ENCODE results near the gene ATP6V0E2. TPM values are rescaled to one million over a fixed set of nuclear protein-coding genes. Genes with fewer than 3 reads are reported as not detected.

The ATP6V0E2 gene
- total RNA-seq, 1 experiment from 2014 or later: 19.0 TPM

DNA sequence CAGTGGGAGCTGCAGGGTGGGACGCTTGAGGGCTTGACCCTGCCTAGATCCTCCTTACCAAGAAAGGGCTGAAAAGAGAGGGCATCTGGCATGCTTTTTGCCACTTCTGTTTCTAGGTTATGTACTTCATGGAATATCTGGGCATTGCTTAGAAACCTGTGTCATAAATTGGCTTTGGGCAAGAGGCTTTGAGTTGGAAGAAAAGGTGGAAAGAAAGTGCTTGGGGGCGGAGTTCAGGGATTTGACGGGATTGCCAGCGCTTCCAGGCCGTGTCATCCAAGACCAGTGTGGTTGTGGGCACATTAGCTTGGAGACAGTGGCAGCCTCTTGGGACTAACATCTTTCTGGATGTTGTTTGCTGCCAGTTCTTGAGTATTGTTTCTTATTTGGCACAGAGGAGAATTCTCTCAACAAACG lies 34.8 kb upstream of the ATP6V0E2 start:
- Histone ChIP-seq H4K5ac (ENCODE audit: insufficient read length, low read depth, low read length) (no peak overlapping the region), H3K56ac (ENCODE audit: insufficient read length, low read depth, low read length) (no peak overlapping the region), H3T11ph (ENCODE audit: low read length) (no peak overlapping the region), H3K23ac (ENCODE audit: insufficient read length, low read depth, low read length) (no peak overlapping the region), H3K4me2 (ENCODE audit: insufficient read depth, insufficient read length, low read length) (peak overlapping the region; percentile 99), H3K23me2 (ENCODE audit: insufficient read length, low read depth, low read length, poor library complexity, severe bottlenecking) (peaks cover 6% of the 10 kb centered on the region), H2AFZ (ENCODE audit: low read length) (no peak overlapping the region), H3K4me1 (ENCODE audit: insufficient read depth, low read length) (no peaks in the 10 kb centered on the region), H3K14ac (ENCODE audit: insufficient read depth, low read length) (0 out of 2 replicates have a peak overlapping the region, but pooled peaks have one; percentile 31), H4K20me1 (ENCODE audit: control insufficient read depth, insufficient read depth, insufficient read length) (no peaks in the 10 kb centered on the region), H2BK5ac (ENCODE audit: insufficient read length, low read length) (no peak overlapping the region), H2BK20ac (ENCODE audit: low read depth, low read length, poor library complexity, severe bottlenecking) (no peak overlapping the region), H3K9ac (ENCODE audit: extremely low read depth, insufficient read length, low read length) (peak overlapping the region; percentile 81), H3K27me3 (ENCODE audit: insufficient read depth, low read length) (0 out of 2 replicates have a peak, but pooled peaks cover 3% of the 10 kb centered on the region), H2BK120ac (ENCODE audit: low read depth, low read length, poor library complexity, severe bottlenecking) (peak overlapping the region; percentile 65), H3K4ac (ENCODE audit: low read depth, low read length) (no peak overlapping the region), H3K79me1 (ENCODE audit: insufficient read depth, low read depth, low read length, poor library complexity, severe bottlenecking) (no peaks in the 10 kb centered on the region), H3K9me3 (ENCODE audit: control insufficient read depth, low read depth, low read length) (no peaks in the 10 kb centered on the region), H2BK12ac (ENCODE audit: insufficient read length, low read depth, low read length) (no peak overlapping the region), H4K8ac (replicated peaks; ENCODE audit: insufficient read length, low read depth, low read length) (no peak overlapping the region), H3K79me2 (ENCODE audit: insufficient read depth, low read length) (no peaks in the 10 kb centered on the region), H3K18ac (ENCODE audit: insufficient read length, low read depth, low read length) (no peak overlapping the region), H4K91ac (ENCODE audit: insufficient read length, low read depth, low read length) (no peak overlapping the region), H2BK15ac (ENCODE audit: low read depth, low read length) (no peak overlapping the region), H3K27ac (ENCODE audit: insufficient read length, low read depth, low read length) (no peak overlapping the region), H2AK5ac (ENCODE audit: insufficient read length, low read length) (no peak overlapping the region)
- no peak for DNase-seq
- no peaks in the 10 kb centered on the region for H3K9me3 Mint-ChIP-seq
- peak overlapping the region; percentile 81 to 91 for H3K4me3 Mint-ChIP-seq
- peaks cover 60% of the 10 kb centered on the region for H3K27me3 Mint-ChIP-seq (ENCODE audit: low read depth)
- TF ChIP-seq, protein P1, sequence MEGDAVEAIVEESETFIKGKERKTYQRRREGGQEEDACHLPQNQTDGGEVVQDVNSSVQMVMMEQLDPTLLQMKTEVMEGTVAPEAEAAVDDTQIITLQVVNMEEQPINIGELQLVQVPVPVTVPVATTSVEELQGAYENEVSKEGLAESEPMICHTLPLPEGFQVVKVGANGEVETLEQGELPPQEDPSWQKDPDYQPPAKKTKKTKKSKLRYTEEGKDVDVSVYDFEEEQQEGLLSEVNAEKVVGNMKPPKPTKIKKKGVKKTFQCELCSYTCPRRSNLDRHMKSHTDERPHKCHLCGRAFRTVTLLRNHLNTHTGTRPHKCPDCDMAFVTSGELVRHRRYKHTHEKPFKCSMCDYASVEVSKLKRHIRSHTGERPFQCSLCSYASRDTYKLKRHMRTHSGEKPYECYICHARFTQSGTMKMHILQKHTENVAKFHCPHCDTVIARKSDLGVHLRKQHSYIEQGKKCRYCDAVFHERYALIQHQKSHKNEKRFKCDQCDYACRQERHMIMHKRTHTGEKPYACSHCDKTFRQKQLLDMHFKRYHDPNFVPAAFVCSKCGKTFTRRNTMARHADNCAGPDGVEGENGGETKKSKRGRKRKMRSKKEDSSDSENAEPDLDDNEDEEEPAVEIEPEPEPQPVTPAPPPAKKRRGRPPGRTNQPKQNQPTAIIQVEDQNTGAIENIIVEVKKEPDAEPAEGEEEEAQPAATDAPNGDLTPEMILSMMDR (conservative IDR thresholded peaks at IDR 0.05): no peak
- no CpG with 5 or more reads among the region's 6 CpGs for WGBS (ENCODE audit: extremely low coverage, insufficient read length, low lambda C conversion rate)
- no peaks in the 10 kb centered on the region for H3K36me3 Mint-ChIP-seq (ENCODE audit: insufficient read depth in 1 of 3, low read depth in 3 of 3)
- H3K4me1 Mint-ChIP-seq: peaks cover 13 to 14% of the 10 kb centered on the region in 2 experiments
- H3K27ac Mint-ChIP-seq: no peak overlapping the region; a peak in 1 of 7 replicates
